HK-2 (cell line): ENCODE measurements around the gene FOXF1.
A peak's percentile ranks its signal among the peaks of the same experiment; 100 is the strongest.

Source experiments
- DNase-seq: peaks from one replicate; pipeline ENCODE4 v3.0.0-alpha.2; 2018; ENCODE audit not compliant: unreplicated experiment

FOXF1 gene

GRCh38 chr16:86557587-86557986 lies 47.3 kb downstream of the FOXF1 start:
- no peak for DNase-seq

- no peak for DNase-seq
Measured at GRCh38 chr16:86558355-86559193, 48.2 kb downstream of the FOXF1 start.

- no peak for DNase-seq
Measured at GRCh38 chr16:86559802-86560305, 49.5 kb downstream of the FOXF1 start.

GRCh38 chr16:86562356-86562755 lies 52.0 kb downstream of the FOXF1 start:
- no peak for DNase-seq

GRCh38 chr16:86563469-86564345 lies 53.4 kb downstream of the FOXF1 start:
- peak; percentile 85 for DNase-seq
